Measurements from ENCODE around the gene TRIO. TPM values are rescaled to one million over a fixed set of nuclear protein-coding genes. Genes with fewer than 3 reads are reported as not detected.

The TRIO gene
- total RNA-seq, 2 experiments from 2014 or later, result 9.2 to 11.3 TPM

- POLR2A ChIA-PET, result no interaction called here
- Mint-ChIP-seq H3K4me3 (no peak overlapping the region), H3K36me3 (ENCODE audit: low read depth) (peaks cover 2% of the 10 kb centered on the region), H3K27ac (peak overlapping the region; percentile 52), H3K9me3 (ENCODE audit: low read depth) (no peaks in the 10 kb centered on the region), H3K27me3 (peaks cover 4% of the 10 kb centered on the region), H3K4me1 (peaks cover 50% of the 10 kb centered on the region)
- DNase-seq, result no peak
- intact Hi-C loops (cut with DNase I, micrococcal nuclease), result loop anchor here (2.0 to 10.0 kb wide), 4 partner anchors 61 to 397 kb away; no protein-coding TSS in a partner anchor
- ATAC-seq, result no peak
- CTCF ChIA-PET, result interaction anchor here (0.7 to 1.6 kb wide), 2 partner anchors 8 to 230 kb away, joined by 3 to 9 read pairs; no protein-coding TSS in a partner anchor
Observed at GRCh38 chr5:14417792-14418765, 274.9 kb downstream of the TRIO start.

GRCh38 chr5:14419686-14420085 is 276.5 kb downstream of the TRIO start:
- ChIA-PET CTCF (interaction anchor here (1.3 kb wide), 1 partner anchor 238 kb away, joined by 6 read pairs; no protein-coding TSS in a partner anchor), POLR2A (no interaction called here)
- ATAC-seq (no peak), DNase-seq (no peak)
- no peaks in the 10 kb centered on the region for H3K9me3 Mint-ChIP-seq (ENCODE audit: low read depth)
- H3K4me1 Mint-ChIP-seq, result peaks cover 46% of the 10 kb centered on the region
- peaks cover 4% of the 10 kb centered on the region for H3K27me3 Mint-ChIP-seq
- intact Hi-C loops (cut with DNase I, micrococcal nuclease), result loop anchor here (5.0 to 10.0 kb wide), 3 partner anchors 248 to 395 kb away; no protein-coding TSS in a partner anchor
- H3K36me3 Mint-ChIP-seq (ENCODE audit: low read depth), result peaks cover 2% of the 10 kb centered on the region
- no peak overlapping the region for H3K27ac Mint-ChIP-seq
- H3K4me3 Mint-ChIP-seq, result no peak overlapping the region

GRCh38 chr5:14420101-14420811 is 277.1 kb downstream of the TRIO start:
- Mint-ChIP-seq H3K27me3 (peaks cover 4% of the 10 kb centered on the region), H3K27ac (no peak overlapping the region), H3K36me3 (ENCODE audit: low read depth) (peaks cover 2% of the 10 kb centered on the region), H3K4me1 (peaks cover 46% of the 10 kb centered on the region), H3K9me3 (ENCODE audit: low read depth) (no peaks in the 10 kb centered on the region), H3K4me3 (no peak overlapping the region)
- POLR2A ChIA-PET, result no interaction called here
- CTCF ChIA-PET, result interaction anchor here (1.3 kb wide), 1 partner anchor 237 kb away, joined by 6 read pairs; no protein-coding TSS in a partner anchor
- intact Hi-C loops (cut with DNase I, micrococcal nuclease), result no loop called here
- ATAC-seq, result no peak
- no peak for DNase-seq

- Mint-ChIP-seq H3K9me3 (ENCODE audit: low read depth) (no peaks in the 10 kb centered on the region), H3K27ac (no peak overlapping the region)
Observed at GRCh38 chr5:14421851-14422250, 278.7 kb downstream of the TRIO start.

GRCh38 chr5:14424011-14424685 is 281.0 kb downstream of the TRIO start:
- H3K27me3 Mint-ChIP-seq, result no peaks in the 10 kb centered on the region
- peaks cover 19% of the 10 kb centered on the region for H3K4me1 Mint-ChIP-seq
- ATAC-seq (peak; percentile 94), DNase-seq (peak; percentile 67)
- H3K9me3 Mint-ChIP-seq (ENCODE audit: low read depth), result no peaks in the 10 kb centered on the region
- no peak overlapping the region for H3K4me3 Mint-ChIP-seq
- ChIA-PET POLR2A (interaction anchor here (0.6 kb wide), 1 partner anchor 32 kb away, joined by 4 read pairs; no protein-coding TSS in a partner anchor), CTCF (no interaction called here)
- intact Hi-C loops (cut with DNase I, micrococcal nuclease), result loop anchor here in 1 of 2 experiments (1.0 kb wide), 1 partner anchor 11 kb away; no protein-coding TSS in a partner anchor
- H3K27ac Mint-ChIP-seq, result peak overlapping the region; percentile 73
- H3K36me3 Mint-ChIP-seq (ENCODE audit: low read depth), result peaks cover 2% of the 10 kb centered on the region

More at GRCh38 chr5:14421851-14422250, 278.7 kb downstream of the TRIO start:
- Mint-ChIP-seq H3K4me1 (peaks cover 32% of the 10 kb centered on the region), H3K27me3 (peaks cover 4% of the 10 kb centered on the region), H3K36me3 (ENCODE audit: low read depth) (peaks cover 2% of the 10 kb centered on the region), H3K4me3 (no peak overlapping the region)
- ATAC-seq, result no peak
- CTCF ChIA-PET, result no interaction called here
- POLR2A ChIA-PET, result no interaction called here
- intact Hi-C loops (cut with DNase I, micrococcal nuclease), result no loop called here
- no peak for DNase-seq

GRCh38 chr5:14425559-14425958 is 282.4 kb downstream of the TRIO start:
- Mint-ChIP-seq H3K4me3 (no peak overlapping the region), H3K27ac (no peak overlapping the region), H3K4me1 (peaks cover 19% of the 10 kb centered on the region), H3K36me3 (ENCODE audit: low read depth) (no peaks in the 10 kb centered on the region), H3K9me3 (ENCODE audit: low read depth) (no peaks in the 10 kb centered on the region), H3K27me3 (no peaks in the 10 kb centered on the region)
- ChIA-PET POLR2A (no interaction called here), CTCF (no interaction called here)
- intact Hi-C loops (cut with DNase I, micrococcal nuclease), result no loop called here
- ATAC-seq (no peak), DNase-seq (no peak)

- no peak for DNase-seq
- no peaks in the 10 kb centered on the region for H3K36me3 Mint-ChIP-seq (ENCODE audit: low read depth)
- peaks cover 19% of the 10 kb centered on the region for H3K4me1 Mint-ChIP-seq
- no peak overlapping the region for H3K27ac Mint-ChIP-seq
- intact Hi-C loops (cut with DNase I, micrococcal nuclease), result no loop called here
- no peaks in the 10 kb centered on the region for H3K9me3 Mint-ChIP-seq (ENCODE audit: low read depth)
- H3K4me3 Mint-ChIP-seq, result no peak overlapping the region
- ChIA-PET POLR2A (no interaction called here), CTCF (interaction anchor here (0.6 kb wide), 1 partner anchor 8 kb away, joined by 3 read pairs; no protein-coding TSS in a partner anchor)
- H3K27me3 Mint-ChIP-seq, result no peaks in the 10 kb centered on the region
- ATAC-seq, result no peak
Observed at GRCh38 chr5:14426521-14426920, 283.4 kb downstream of the TRIO start.

GRCh38 chr5:14428302-14429081 is 285.4 kb downstream of the TRIO start:
- intact Hi-C loops (cut with DNase I, micrococcal nuclease), result no loop called here
- ATAC-seq, result no peak
- CTCF ChIA-PET, result interaction anchor here (0.7 to 1.1 kb wide), 2 partner anchors 33 to 220 kb away, joined by 3 read pairs; no protein-coding TSS in a partner anchor
- no peaks in the 10 kb centered on the region for H3K27me3 Mint-ChIP-seq
- no peaks in the 10 kb centered on the region for H3K36me3 Mint-ChIP-seq (ENCODE audit: low read depth)
- peaks cover 18% of the 10 kb centered on the region for H3K4me1 Mint-ChIP-seq
- DNase-seq, result no peak
- POLR2A ChIA-PET, result no interaction called here
- no peak overlapping the region for H3K27ac Mint-ChIP-seq
- no peaks in the 10 kb centered on the region for H3K9me3 Mint-ChIP-seq (ENCODE audit: low read depth)
- H3K4me3 Mint-ChIP-seq, result no peak overlapping the region

GRCh38 chr5:14429101-14430050 is 286.2 kb downstream of the TRIO start:
- CTCF ChIA-PET, result interaction anchor here (0.7 kb wide), 1 partner anchor 34 kb away, joined by 3 read pairs; no protein-coding TSS in a partner anchor
- POLR2A ChIA-PET, result no interaction called here
- ATAC-seq, result no peak
- Mint-ChIP-seq H3K36me3 (ENCODE audit: low read depth) (no peaks in the 10 kb centered on the region), H3K27ac (no peak overlapping the region), H3K27me3 (no peaks in the 10 kb centered on the region), H3K4me3 (no peak overlapping the region), H3K9me3 (ENCODE audit: low read depth) (no peaks in the 10 kb centered on the region), H3K4me1 (peaks cover 12% of the 10 kb centered on the region)
- no peak for DNase-seq
- intact Hi-C loops (cut with DNase I, micrococcal nuclease), result no loop called here

- ChIA-PET CTCF (no interaction called here), POLR2A (no interaction called here)
- H3K4me1 Mint-ChIP-seq, result peaks cover 7% of the 10 kb centered on the region
- peaks cover 6% of the 10 kb centered on the region for H3K27me3 Mint-ChIP-seq
- peaks cover 5% of the 10 kb centered on the region for H3K36me3 Mint-ChIP-seq (ENCODE audit: low read depth)
- no peak overlapping the region for H3K27ac Mint-ChIP-seq
- ATAC-seq (no peak), DNase-seq (no peak)
- no peak overlapping the region for H3K4me3 Mint-ChIP-seq
- intact Hi-C loops (cut with DNase I, micrococcal nuclease), result no loop called here
- H3K9me3 Mint-ChIP-seq (ENCODE audit: low read depth), result peaks cover 3% of the 10 kb centered on the region
Observed at GRCh38 chr5:14431534-14431933, 288.4 kb downstream of the TRIO start.
